GM12892 (cell line): Measurements from ENCODE around the gene ELL.

ENCODE experiments used
- POLR2A ChIP-seq: IDR thresholded peaks from 2 replicates; pipeline ENCODE4 v1.6.1; 2011; ENCODE audit warnings: low read depth, low read length, control low read depth
- POLR2AphosphoS5 ChIP-seq: IDR thresholded peaks from 2 replicates; pipeline ENCODE4 v1.6.1; 2011; ENCODE audit warnings: low read depth, low read length, control low read depth

DNA sequence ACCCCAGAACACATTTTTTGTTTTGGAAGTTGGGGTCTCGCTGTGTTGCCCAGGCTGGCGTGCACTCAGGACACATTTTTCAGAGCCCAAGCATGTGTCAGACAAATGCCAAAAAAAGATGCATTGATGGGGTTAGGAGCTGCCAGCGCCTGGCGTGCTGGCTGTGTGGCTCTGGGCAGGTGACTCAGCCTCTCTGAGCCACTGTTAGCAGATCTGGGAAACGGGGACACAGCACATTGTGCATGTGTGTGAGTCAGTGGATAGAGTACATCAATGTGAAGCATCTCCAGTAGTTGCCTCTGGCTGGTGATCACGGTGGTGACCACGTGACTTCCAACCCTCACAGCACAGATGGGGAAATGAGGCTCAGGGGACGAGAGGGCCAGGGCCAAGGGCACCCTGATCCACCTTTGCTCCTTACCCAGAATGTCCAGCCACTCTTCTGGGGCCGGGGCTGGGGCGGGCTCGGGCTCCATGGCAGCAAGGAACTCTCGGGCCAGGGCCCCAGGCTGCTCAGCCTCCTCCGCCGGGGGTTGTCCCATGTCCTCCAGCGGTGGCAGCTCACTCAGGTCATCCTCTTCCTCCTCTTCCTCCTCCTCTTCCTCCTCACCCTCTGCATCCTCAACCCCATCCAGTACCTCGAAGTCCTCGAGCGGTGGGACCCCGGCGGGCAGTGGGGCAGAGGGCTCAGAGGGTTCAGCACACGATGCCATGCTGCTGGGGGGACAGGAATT lies 19.6 kb upstream of the ELL start:
- TF ChIP-seq POLR2A (no peak), POLR2AphosphoS5 (no peak)
